Dermis blood vessel endothelial cell (primary cell): ENCODE data around the gene RNASE1. TPM values are rescaled to one million over a fixed set of nuclear protein-coding genes. Genes with fewer than 3 reads are reported as not detected.

Source experiments
- DNase-seq: peaks from one replicate; pipeline ENCODE4 v3.0.0; 2010
- total RNA-seq: library from RNA; depleted of rRNA; stranded (reverse); fragments of >200 nt; gene quantifications from 2 replicates; pipeline ENCODE4 v1.2.3, GENCODE V29; 2014

RNASE1 gene
- total RNA-seq, 1 donor from 2014 or later: 64.0 TPM

DNA sequence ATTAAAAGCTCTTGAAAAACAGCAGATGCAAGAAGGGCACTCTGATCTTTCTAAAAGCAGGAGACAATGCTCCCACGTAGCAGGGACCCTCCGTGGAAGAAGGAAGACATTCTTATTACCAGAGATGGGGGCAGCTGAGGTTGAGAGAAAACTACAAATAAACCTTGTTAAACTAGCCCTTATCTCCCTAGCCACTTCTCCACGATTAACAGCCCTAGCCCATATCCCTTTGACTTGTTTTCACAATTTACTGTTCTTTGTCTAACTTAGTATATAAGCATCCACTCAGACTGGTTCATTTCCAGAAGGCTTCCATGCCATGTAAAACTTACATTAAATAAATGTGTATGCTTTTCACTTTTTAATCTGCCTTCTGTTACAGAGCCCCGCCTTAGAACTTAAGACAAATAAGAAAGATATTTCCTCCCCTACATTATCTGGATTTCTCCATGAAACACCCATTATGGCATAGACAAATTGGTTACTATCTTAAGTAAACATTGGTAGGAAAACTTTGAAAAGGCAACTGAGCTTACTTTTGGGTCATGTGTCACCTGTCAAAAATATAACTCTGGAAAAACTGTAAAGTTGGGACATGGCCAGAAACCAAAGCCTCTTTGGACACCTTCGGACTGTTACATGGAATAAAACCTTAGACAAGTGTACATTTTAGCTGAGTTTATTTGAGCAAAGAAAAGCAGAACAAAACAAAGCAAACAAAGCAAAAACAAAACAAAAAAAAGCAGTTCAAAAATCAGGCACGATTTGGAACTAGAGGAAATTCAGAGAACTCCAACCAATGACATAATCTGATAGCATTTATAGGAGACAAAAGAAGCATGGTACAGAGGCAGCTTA, 4.9 kb upstream of the RNASE1 start:
- no peak for DNase-seq

DNA sequence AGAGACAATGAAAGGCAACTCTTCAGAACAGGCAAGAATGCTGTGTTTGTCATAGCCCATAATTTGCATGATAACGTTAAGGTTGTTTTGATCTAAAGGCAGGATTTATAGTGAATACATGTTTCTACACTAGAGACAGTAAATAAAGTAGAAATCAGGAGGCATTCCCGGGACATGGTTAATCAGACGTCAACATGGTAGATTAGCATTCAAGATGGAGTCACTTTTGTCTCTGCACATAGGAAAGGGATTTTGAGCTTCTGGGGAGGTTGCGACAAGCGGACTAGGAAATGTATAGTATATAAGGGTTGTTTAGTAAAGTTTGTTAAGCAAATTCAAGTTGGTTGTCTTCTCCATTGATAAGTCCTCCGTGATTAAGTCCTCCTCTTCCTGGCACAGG, 2.8 kb upstream of the RNASE1 start:
- no peak for DNase-seq

- DNase-seq: no peak
Measured at GRCh38 chr14:20803223-20803622, 579 bp upstream of the RNASE1 start.

DNA sequence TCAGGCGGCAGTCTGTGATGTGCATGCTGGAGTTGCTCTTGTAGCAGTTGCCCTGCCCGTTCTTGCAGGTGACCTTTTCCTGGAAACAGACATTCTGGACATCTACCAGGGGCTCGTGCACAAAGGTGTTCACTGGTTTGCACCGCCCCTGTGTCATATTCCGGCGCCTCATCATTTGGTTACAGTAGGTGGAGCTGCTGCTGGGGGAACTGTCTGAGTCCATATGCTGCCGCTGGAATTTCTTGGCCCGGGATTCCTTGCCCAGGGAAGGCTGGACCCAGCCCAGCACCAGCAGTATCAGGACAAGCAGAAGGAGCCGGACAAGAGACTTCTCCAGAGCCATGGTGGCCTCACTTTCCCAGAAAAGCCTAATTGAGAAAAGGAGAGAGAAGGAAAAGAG, 918 bp downstream of the RNASE1 start:
- DNase-seq: peak; percentile 34

DNA sequence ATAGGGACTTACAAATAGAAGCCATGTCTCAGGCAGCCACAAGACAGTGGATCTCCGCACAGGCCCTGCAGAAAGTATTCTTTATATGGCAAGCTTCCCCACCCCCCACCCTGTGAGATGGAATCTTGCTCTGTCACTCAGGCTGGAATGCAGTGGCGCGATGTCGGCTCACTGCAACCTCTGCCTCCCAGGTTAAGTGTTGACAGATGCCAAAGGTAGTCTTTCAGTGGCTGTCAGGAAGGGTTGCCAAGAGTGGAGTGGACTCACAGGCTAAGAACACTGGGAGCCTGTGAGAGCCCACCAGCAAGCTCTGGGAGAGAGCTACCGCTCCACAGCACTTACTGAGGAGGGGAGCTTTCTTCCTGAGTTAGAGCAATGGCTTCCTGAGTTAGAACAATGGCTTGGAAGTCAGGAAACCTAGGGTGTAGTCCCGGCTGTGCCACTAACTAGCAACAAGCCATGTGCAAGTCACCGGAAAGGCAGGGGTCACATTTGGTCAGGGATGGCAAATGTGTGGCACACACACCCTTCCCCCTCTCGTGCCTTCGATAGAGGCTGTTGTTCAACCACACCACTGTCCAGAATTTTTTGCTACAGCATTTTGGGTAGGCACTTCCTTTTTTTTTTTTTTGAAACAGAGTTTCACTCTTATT, 2.6 kb downstream of the RNASE1 start:
- DNase-seq: peak; percentile 82

GRCh38 chr14:20799456-20799891, 3.2 kb downstream of the RNASE1 start:
- DNase-seq: no peak

DNA sequence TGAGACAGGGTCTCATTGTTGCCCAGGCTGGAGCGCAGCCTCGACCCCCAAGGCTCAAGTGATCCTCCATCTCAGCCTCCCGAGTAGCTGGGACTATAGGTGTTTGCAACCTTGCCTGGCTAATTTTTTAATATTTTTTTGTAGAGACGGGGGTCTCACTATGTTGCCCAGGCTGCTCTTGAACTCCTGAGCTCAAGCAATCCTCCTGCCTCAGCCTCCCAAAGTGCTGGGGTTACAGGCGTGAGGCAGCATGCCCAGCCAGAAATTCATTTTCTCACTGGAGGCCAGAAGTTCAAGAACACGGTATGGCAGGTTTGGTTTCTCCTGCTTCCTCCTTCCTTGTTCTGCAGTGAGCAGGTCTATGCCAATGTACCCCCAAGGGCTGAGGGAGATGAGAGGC, 3.7 kb downstream of the RNASE1 start:
- no peak for DNase-seq

DNA sequence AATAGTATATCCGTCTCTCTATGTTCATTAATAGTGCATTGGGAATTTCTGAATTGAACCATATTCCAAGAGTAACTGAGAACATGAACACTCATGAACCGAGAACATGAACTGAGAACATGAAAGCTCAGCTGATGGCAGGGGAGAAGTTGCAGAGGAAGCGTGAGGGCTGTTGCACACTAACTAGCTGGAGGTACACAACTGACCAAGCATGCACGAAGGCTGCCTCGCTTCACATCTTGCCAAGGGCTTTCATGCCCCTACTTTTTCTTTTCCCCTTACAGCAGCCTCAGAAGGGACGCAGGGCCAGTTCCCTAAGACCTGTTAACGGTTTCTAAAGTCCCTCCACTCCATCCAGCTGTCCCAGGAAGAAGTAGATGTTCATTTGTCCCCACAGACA, 4.3 kb downstream of the RNASE1 start:
- no peak for DNase-seq

- DNase-seq: no peak
Measured at GRCh38 chr14:20797164-20797563, 5.5 kb downstream of the RNASE1 start.

DNA sequence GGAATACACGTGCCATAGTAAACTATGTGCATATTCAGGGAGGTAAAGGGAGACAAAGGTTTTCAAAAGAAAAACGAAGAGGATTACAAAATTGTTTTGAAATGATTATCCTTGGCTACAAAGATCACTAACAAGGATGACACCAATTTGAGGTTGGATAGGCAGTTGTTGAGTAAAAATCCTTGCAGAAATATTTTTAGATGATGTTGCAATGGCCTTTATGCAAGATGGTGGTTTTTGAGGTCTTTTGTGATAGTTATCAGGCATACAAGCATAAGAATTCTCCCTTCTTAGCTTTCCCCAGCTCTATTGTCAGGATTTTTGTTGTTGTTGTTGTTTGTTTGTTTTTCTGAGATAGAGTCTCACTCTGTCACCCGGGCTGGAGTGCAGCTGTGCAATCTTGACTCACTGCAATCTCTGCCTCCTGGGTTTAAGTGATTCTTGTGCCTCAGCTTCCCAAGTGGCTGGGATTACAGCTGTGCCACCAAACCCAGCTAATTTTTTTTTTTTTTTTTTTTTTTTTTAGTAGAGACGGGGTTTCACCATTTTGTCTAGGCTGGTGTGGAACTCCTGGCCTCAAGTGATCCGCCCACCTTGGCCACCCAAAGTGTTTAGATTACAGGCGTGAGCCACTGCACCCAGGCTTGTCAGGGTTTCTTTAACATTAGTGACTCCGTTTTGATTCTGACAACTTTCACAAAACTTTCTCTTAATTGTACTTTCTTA, 7.8 kb downstream of the RNASE1 start:
- DNase-seq: no peak

DNA sequence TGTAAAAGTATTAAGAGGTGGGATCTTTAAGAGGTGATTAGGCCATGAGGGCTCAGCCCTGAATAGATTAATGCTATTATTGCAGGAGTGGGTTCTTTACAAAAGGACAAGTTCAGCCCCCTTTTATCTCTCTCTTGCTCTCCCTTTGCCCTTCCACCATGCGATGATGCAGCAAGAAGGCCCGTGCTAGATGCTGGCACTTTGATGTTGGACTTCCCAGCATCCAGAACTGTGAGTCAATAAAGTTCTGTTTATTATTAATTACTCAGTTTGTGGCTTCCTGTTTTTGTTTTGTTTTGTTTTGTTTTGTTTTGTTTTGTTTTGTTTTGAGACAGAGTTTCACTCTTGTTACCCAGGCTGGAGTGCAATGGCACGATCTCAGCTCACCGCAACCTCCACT, 10.1 kb downstream of the RNASE1 start:
- DNase-seq: no peak

DNA sequence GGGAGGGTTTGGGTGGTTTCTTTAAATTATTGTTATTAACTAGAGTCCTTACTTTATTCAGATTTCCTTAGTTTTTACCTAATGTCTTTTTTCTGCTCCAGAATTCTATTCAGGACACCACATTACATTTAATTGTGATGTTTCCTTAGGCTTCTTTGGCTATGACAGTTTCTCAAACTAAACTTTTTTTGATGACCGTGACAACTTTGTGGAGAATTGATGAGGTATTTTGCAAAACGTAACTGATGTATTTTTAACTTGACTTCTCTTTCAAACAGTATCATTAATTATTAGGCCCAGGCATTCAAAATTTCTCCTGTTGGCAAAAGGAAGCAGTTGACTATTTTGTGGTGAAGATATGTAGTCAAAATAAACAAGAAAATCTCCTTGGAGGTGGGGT, 11.0 kb downstream of the RNASE1 start:
- no peak for DNase-seq

- DNase-seq: no peak
Measured at GRCh38 chr14:20791187-20791586, 11.5 kb downstream of the RNASE1 start.

DNA sequence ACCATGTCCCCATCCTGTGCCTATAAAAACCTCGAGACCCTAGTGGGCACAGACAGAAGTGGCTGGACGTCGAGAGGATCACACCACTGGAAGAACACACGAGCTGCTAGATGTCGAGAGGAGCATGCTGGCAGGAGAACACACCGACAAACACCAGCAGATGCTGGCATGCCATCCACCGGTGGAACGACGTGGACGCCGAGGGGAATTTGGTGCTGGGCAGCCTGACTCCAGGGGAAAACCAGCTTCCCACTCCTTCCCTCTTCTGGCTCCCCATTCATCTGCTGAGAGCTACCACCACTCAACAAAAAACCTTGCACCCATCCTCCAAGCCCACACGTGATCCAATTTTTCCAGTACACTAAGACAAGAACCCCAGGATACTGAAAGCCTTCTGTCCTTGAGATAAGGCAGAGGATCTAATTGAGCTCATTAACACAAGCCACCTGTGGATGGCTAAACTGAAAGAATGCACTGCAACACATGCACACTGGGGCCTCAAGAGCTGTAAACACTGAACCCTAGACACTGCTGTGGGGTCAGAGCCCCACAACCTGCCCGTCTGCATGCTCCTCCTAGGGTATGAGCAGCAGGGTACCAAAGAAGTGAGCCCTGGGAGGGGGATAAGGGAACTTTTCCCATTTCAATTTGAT, 12.1 kb downstream of the RNASE1 start:
- no peak for DNase-seq

GRCh38 chr14:20789230-20789813, 13.3 kb downstream of the RNASE1 start:
- peak; percentile 50 for DNase-seq

DNA sequence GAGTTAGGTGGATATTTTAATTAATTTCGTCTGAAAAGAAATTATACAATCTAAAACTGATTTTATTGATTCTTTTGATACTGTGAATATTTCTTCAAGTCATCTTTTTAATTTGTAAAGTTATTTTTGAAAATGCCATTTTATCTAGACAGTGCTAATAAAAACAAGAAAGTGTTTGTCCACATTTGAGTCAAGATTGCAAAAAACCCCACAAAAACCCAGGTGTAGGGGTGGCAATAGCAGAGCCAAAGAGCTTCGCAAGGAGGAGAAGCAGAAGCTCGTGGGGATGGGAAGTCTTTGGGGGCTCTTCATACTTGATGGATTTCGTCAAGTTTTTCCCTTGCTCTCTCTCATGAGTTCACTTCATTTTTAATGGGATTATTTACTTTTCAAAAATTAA, 15.6 kb downstream of the RNASE1 start:
- DNase-seq: no peak

DNA sequence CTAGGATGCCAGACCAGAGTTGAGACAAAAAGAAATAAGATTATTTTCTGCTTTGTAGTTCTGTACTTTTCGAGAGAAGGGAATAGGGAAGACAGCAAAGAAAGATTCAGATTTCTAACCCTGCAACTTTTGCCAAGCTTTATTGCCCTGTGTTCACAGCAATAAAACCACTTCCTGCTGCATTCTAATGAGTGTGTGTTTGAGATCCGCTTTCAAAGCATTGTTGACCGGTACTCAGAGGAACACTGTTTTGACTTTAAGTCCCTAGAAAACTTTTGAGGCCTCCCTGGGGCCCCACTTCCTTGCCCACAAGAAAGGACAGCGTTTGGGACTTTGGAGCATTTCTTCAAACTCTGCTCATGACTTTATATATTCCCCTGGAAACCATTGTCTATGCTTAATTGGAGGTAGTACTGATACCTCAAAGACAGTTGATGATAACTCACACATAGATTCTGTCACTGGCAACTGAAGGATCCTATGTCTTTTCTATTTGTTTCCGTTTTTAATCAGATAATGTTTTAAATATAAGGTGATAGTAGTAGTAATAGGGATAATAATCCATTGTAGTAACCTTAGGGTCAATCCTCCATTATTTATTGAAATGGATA, 20.3 kb downstream of the RNASE1 start:
- DNase-seq: peak; percentile 34

DNA sequence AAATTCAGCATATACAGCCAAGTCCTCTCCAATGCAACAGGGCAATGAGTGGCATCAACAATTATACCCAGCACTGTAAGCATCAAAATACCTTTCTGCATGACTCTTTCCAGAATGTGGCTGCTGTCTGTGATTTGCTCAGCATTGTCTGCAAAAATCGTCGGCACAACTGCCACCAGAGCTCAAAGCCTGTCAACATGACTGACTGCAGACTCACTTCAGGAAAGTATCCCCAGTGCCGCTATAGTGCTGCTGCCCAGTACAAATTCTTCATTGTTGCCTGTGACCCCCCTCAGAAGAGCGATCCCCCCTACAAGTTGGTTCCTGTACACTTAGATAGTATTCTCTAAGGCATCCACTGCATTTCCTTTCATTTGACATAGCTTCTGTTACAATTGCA, 20.8 kb downstream of the RNASE1 start:
- no peak for DNase-seq

- DNase-seq: no peak
Measured at GRCh38 chr14:20775901-20776300, 26.7 kb downstream of the RNASE1 start.

- DNase-seq: no peak
Measured at GRCh38 chr14:20775043-20775442, 27.6 kb downstream of the RNASE1 start.

GRCh38 chr14:20774258-20774824, 28.3 kb downstream of the RNASE1 start:
- DNase-seq: no peak

- DNase-seq: no peak
Measured at GRCh38 chr14:20772650-20773049, 30.0 kb downstream of the RNASE1 start.
